ENCODE results near the gene OR1D2.

Gene OR1D2

GRCh38 chr17:3043737-3044365 lies 60.4 kb downstream of the OR1D2 start:
- peak; percentile 65 for TF ChIP-seq CTCF (conservative IDR thresholded peaks at IDR 0.05)
- H3K27ac ChIP-seq = no peak overlapping the region

- no peak for TF ChIP-seq CTCF (conservative IDR thresholded peaks at IDR 0.05)
These were observed 63.3 kb downstream of the OR1D2 start for GRCh38 chr17:3040882-3041281.

GRCh38 chr17:3039736-3040135 lies 64.5 kb downstream of the OR1D2 start:
- TF ChIP-seq CTCF (conservative IDR thresholded peaks at IDR 0.05) = no peak
- H3K27ac ChIP-seq = no peak overlapping the region

More at GRCh38 chr17:3040882-3041281, 63.3 kb downstream of the OR1D2 start:
- no peak overlapping the region for H3K27ac ChIP-seq

- H3K27ac ChIP-seq = no peak overlapping the region
- 0 out of 2 replicates have a peak, but pooled peaks have one; percentile 12 for TF ChIP-seq CTCF (conservative IDR thresholded peaks at IDR 0.05)
These were observed 65.3 kb downstream of the OR1D2 start for GRCh38 chr17:3038941-3039340.

All from VCaP (cell line).